ENCODE results near the gene NCKAP5. TPM values are rescaled to one million over a fixed set of nuclear protein-coding genes. Genes with fewer than 3 reads are reported as not detected.
"Not testable (repeated sequence)": the region's sequence is repeated elsewhere in the genome, so short reads cannot be mapped to it uniquely, and the experiment has no call there.

The NCKAP5 gene
- total RNA-seq, 1 donor from 2014 or later = 27.9 TPM

DNA sequence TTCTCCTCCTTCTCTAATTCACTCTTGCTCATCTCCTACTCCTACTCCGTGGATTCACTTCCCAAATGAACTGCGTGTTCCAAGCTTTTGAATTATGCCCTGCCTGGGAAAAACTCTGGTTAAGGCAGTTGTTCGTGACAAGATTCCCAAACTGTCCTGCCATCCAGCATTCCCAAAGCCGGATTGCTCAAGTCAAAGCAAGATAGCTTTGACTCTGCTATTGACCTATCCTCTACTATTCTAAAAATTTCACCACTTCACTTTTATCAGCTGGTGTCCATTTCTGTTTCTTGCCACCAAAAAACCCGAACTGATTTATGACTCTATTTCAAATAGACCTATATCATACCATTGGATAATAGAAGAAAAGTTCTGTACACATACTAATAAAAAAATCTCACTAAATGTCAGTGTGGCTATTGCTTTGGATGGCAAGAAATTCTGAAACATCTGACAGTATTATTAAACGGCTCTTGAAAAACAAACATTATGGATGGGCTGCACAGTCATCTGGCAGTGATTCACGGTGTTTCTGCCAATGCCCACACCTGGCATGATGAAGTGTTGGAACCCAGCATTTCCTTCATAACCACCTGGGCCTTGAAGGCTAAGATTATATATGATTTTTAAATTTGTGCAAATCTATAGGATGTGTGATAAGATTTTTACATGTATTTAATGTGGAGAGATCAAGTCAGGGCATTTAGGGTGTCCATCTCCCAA is 87.4 kb downstream of the NCKAP5 start:
- Mint-ChIP-seq H3K4me3 (no peak overlapping the region), H3K27ac (ENCODE audit: unreplicated experiment) (no peak overlapping the region), H3K36me3 (ENCODE audit: low read depth) (peaks cover 8% of the 10 kb centered on the region), H3K27me3 (ENCODE audit: low read depth) (no peaks in the 10 kb centered on the region), H3K4me1 (peaks cover 5% of the 10 kb centered on the region), H3K9me3 (no peaks in the 10 kb centered on the region)
- TF ChIP-seq CTCF (conservative IDR thresholded peaks at IDR 0.05) = no peak
- DNase-seq (ENCODE audit: low read depth, low spot score) = no peak

DNA sequence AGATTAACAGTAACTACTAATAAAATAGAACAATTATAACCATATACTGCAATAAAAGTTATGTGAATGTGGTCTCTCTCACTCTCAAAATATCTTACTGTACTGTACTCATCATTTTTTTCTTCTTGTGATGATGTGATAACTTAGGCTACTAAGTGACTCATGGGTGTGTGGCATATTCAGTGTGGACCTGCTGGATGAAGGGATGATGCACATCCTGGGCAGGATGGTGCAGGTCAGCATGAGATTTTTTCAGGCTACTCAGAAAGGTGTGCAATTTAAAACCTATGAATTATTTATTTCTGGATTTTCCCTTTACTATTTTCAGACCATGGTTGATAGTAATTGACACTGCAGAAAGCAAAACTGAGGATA is 90.7 kb downstream of the NCKAP5 start:
- no peak for TF ChIP-seq CTCF (conservative IDR thresholded peaks at IDR 0.05)
- no peak for DNase-seq (ENCODE audit: low read depth, low spot score)
- H3K27me3 Mint-ChIP-seq (ENCODE audit: low read depth) = no peaks in the 10 kb centered on the region
- no peaks in the 10 kb centered on the region for H3K9me3 Mint-ChIP-seq
- no peak overlapping the region for H3K4me3 Mint-ChIP-seq
- H3K36me3 Mint-ChIP-seq (ENCODE audit: low read depth) = peaks cover 5% of the 10 kb centered on the region
- H3K27ac Mint-ChIP-seq (ENCODE audit: unreplicated experiment) = no peak overlapping the region
- peaks cover 7% of the 10 kb centered on the region for H3K4me1 Mint-ChIP-seq

- no peak for DNase-seq (ENCODE audit: low read depth, low spot score)
- Mint-ChIP-seq H3K4me3 (no peak overlapping the region), H3K4me1 (peaks cover 7% of the 10 kb centered on the region), H3K27ac (ENCODE audit: unreplicated experiment) (no peak overlapping the region), H3K36me3 (ENCODE audit: low read depth) (peaks cover 9% of the 10 kb centered on the region), H3K9me3 (no peaks in the 10 kb centered on the region), H3K27me3 (ENCODE audit: low read depth) (no peaks in the 10 kb centered on the region)
- no peak for TF ChIP-seq CTCF (conservative IDR thresholded peaks at IDR 0.05)
These were observed 91.2 kb downstream of the NCKAP5 start for GRCh38 chr2:133476931-133477615.

GRCh38 chr2:133476286-133476685 is 92.0 kb downstream of the NCKAP5 start:
- Mint-ChIP-seq H3K27me3 (ENCODE audit: low read depth) (no peaks in the 10 kb centered on the region), H3K9me3 (peaks cover 2% of the 10 kb centered on the region), H3K36me3 (ENCODE audit: low read depth) (peaks cover 7% of the 10 kb centered on the region), H3K27ac (ENCODE audit: unreplicated experiment) (no peak overlapping the region), H3K4me3 (no peak overlapping the region), H3K4me1 (peaks cover 7% of the 10 kb centered on the region)
- no peak for TF ChIP-seq CTCF (conservative IDR thresholded peaks at IDR 0.05)
- DNase-seq (ENCODE audit: low read depth, low spot score) = no peak

DNA sequence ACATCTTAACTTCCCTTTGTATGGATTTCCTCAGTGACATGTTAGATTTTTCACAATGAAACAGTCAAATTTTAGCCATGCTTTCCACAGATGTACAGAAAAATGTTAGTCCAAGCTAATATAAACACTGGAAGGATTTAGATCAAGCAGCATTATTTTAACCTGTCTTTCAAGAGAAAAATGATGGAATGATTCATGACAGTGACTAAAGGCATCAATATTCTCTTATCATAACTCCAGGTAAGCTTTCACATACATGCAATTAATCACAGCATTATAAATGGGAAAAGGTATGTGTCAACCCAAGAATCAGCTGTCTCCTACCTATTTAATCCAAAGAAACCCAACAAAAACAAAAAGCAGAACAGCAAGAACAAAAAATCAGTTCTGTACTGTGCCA is 92.7 kb downstream of the NCKAP5 start:
- no peak for TF ChIP-seq CTCF (conservative IDR thresholded peaks at IDR 0.05)
- Mint-ChIP-seq H3K27ac (ENCODE audit: unreplicated experiment) (no peak overlapping the region), H3K27me3 (ENCODE audit: low read depth) (no peaks in the 10 kb centered on the region), H3K36me3 (ENCODE audit: low read depth) (peaks cover 12% of the 10 kb centered on the region), H3K4me3 (no peak overlapping the region), H3K9me3 (peaks cover 2% of the 10 kb centered on the region), H3K4me1 (peaks cover 7% of the 10 kb centered on the region)
- DNase-seq (ENCODE audit: low read depth, low spot score) = no peak

GRCh38 chr2:133470446-133470845 is 97.8 kb downstream of the NCKAP5 start:
- not testable (repeated sequence) for H3K4me3 Mint-ChIP-seq; DNase-seq (ENCODE audit: low read depth, low spot score); H3K4me1 Mint-ChIP-seq; H3K9me3 Mint-ChIP-seq; H3K27ac Mint-ChIP-seq (ENCODE audit: unreplicated experiment); H3K27me3 Mint-ChIP-seq (ENCODE audit: low read depth)
- H3K36me3 Mint-ChIP-seq (ENCODE audit: low read depth) = peaks cover 15% of the 10 kb centered on the region

Measured in neural crest cell (in vitro differentiated cells).